Measurements from ENCODE around the gene HOXB3.

HOXB3 gene

DNA sequence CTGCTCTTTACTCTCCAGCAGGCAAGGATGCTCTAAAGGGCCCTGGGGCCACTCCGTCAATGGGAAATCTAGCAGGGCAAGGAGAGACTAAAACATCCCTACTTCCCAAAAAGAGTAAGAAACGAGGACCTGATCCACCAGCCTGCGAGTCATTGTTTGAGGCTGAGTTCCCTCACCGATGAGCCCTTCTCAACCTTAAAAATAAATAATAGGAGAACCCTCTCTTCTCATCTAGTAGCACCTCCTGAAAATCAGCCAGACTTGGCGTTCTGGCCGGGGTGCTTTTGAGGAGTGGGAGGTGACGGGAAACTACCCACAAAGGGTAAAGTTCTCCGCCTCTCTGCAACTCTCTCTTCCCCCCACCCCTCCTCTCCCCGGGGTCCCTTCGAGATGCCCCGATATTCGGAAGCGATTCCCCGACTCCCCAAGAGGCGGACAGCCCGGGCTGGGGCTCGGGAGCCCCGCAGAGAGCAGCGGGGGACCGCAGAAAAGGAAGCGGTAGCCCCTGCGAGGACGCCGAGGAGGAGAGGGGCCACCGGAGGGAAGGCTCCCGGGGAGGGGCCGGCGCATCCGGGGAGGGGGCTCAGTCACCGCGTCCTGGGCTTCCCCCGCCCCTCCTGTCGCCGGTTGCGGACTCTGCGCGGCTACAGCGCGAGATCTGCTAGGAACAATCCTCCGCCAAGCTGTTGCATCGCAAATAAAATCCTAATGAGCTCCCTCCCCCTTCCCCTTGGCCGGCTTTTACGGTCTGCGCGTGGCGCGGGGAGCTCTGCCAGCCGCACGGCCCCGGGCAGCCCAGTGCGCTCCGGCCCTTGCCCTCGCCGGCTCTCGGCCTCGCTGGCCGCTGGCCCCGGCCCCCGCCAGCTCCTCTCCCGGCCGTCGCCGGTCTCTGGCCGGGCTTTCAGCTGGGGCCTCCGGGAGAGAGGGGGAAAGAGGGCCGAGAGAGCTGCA is 34.8 kb upstream of the HOXB3 start:
- DNase-seq (ENCODE audit: low read depth), result no peak
- no peak overlapping the region for H3K4me3 ChIP-seq (ENCODE audit: low read depth, low read length)

DNA sequence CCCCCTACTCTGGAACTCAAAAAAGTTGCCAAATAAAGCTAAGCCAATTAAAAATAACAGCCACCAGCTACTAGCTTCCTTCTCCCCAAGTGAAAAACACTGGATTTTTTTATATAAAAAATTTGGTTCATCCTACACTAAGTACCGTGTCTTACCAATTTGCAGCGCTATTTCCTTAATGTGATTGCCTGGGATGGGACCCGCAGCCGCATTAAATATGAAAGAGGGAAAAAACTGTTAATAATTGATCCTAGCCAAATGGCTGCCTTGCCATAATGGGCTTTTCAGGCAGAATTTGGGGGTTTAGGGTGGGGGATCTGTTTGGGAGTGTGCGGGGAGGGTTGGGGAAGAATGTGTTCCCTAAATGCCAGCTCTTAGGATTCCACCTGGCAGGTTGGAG is 34.1 kb upstream of the HOXB3 start:
- no peak for DNase-seq (ENCODE audit: low read depth)
- TF ChIP-seq, protein P1, sequence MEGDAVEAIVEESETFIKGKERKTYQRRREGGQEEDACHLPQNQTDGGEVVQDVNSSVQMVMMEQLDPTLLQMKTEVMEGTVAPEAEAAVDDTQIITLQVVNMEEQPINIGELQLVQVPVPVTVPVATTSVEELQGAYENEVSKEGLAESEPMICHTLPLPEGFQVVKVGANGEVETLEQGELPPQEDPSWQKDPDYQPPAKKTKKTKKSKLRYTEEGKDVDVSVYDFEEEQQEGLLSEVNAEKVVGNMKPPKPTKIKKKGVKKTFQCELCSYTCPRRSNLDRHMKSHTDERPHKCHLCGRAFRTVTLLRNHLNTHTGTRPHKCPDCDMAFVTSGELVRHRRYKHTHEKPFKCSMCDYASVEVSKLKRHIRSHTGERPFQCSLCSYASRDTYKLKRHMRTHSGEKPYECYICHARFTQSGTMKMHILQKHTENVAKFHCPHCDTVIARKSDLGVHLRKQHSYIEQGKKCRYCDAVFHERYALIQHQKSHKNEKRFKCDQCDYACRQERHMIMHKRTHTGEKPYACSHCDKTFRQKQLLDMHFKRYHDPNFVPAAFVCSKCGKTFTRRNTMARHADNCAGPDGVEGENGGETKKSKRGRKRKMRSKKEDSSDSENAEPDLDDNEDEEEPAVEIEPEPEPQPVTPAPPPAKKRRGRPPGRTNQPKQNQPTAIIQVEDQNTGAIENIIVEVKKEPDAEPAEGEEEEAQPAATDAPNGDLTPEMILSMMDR (conservative IDR thresholded peaks at IDR 0.05; ENCODE audit: low read depth, low read length), result no peak
- no peak overlapping the region for H3K4me3 ChIP-seq (ENCODE audit: low read depth, low read length)

More for the DNA sequence above, 34.8 kb upstream of the HOXB3 start:
- TF ChIP-seq, protein P1 (conservative IDR thresholded peaks at IDR 0.05; ENCODE audit: low read depth, low read length), result no peak

DNA sequence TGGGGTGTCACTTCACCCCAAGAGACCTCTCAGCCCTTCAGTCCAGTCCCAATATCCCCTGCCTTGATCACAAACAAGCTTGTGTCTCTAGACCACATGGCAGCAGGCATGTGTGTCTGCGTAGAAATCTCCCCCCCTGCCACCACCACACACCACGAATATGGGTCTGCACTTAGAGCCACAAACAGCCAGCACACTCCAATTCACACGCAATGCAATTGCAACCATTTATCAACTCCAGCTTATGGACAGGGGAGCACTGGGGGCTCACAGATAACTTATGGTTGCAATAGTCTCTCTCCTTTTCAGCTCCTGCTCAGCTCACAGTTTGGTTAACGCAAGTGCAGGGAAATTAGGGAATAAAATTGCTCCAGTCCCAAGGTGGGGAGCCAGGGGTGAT is 33.5 kb upstream of the HOXB3 start:
- no peak overlapping the region for H3K4me3 ChIP-seq (ENCODE audit: low read depth, low read length)
- TF ChIP-seq, protein P1 (conservative IDR thresholded peaks at IDR 0.05; ENCODE audit: low read depth, low read length), result no peak
- no peak for DNase-seq (ENCODE audit: low read depth)

DNA sequence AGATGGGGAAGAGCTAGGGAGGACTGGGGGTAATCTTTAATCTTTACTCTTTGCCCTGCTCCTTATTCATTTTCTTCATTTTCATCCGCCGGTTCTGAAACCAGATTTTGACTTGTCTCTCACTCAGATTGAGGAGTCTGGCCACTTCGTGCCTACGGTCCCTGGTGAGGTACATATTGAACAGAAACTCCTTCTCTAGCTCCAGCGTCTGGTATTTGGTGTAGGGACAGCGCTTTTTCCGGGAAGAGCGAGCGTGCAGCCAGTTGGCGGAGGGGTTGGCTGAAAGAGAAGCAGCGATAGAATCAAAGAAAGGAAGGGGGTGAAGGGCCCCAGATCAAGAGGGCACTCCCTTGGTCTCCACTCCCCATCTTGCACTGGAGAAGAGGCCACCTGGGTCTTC is 32.8 kb upstream of the HOXB3 start:
- TF ChIP-seq, protein P1 (conservative IDR thresholded peaks at IDR 0.05; ENCODE audit: low read depth, low read length), result no peak
- no peak for DNase-seq (ENCODE audit: low read depth)
- no peak overlapping the region for H3K4me3 ChIP-seq (ENCODE audit: low read depth, low read length)

DNA sequence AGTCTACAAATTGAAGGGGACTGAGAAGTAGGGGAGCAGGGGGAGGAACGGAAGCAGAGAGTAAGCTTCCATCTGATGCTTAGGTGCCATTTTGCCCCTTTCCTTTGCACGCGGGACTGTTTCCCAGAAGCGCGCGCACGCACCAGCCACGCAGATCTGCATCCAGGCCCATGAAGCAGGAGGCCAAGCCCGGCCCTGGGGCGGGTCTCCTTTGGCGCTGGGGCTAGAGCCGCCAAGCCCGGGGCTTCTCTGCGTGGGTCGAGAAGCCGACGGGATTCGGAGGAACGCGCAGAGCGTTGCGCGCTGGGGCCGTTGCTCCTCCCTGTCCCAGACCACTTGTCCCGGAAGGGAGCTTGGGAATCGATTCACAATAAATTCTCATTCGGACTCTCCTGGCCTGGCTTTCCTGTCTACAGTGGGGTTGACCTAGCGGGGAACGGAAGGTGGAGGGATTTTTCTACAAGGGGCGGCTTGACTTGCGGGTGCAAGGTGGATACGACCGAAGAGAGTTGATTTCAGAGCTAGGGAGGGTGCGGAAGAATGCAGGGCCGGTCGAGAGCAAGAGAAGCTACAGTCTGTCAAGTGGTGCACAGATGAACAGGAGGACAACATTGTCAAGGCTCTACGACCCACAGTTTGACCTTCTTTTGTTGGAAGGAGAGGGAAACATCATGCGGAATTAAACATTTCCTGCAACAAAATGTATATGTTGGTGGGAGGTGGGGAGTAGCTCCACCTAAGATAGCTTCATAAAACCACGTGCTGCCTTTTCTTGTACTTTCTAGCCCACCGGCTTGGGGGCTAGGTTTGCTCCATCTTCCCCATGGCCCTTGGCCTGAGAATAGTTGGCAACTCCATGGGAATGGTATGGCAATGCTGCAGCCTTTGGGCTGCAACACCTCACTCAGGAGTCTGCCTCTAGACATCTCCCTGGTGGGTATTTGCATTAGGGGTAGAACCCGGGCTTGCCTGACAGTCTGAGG is 31.7 kb upstream of the HOXB3 start:
- TF ChIP-seq, protein P1 (conservative IDR thresholded peaks at IDR 0.05; ENCODE audit: low read depth, low read length), result no peak
- DNase-seq (ENCODE audit: low read depth), result no peak
- H3K4me3 ChIP-seq (ENCODE audit: low read depth, low read length), result no peak overlapping the region

GRCh38 chr17:48620461-48621139 is 30.6 kb upstream of the HOXB3 start:
- no peak overlapping the region for H3K4me3 ChIP-seq (ENCODE audit: low read depth, low read length)
- DNase-seq (ENCODE audit: low read depth), result no peak
- TF ChIP-seq, protein P1 (conservative IDR thresholded peaks at IDR 0.05; ENCODE audit: low read depth, low read length), result no peak
